Right atrium auricular region (tissue), 2 donors: ENCODE data around the gene ZFYVE28. TPM values are rescaled to one million over a fixed set of nuclear protein-coding genes. Genes with fewer than 3 reads are reported as not detected.

Source experiments
- DNase-seq: peaks from one replicate; pipeline ENCODE4 v3.0.0-alpha.2; 2019; ENCODE audit warnings: low spot score
- H3K27ac ChIP-seq, 2 donors: fragments of 200-600 bp; sonication (generic); 1 replicate in 1 of 2; 2 replicates in 1 of 2; pipeline ENCODE4 v1.5.1; 2016 to 2019
- H3K27me3 ChIP-seq, 2 donors: fragments of 200-600 bp; sonication (generic); one replicate each; pipeline versions ENCODE4 v1.5.1 to v1.6.0; 2017 to 2019
- H3K36me3 ChIP-seq: fragments of 200-600 bp; sonication (generic); one replicate; pipeline ENCODE4 v1.5.1; 2016
- H3K4me1 ChIP-seq, 2 donors: fragments of 200-600 bp; sonication (generic); one replicate each; pipeline versions ENCODE4 v1.5.1 to v1.6.0; 2017 to 2019
- H3K4me3 ChIP-seq, 2 donors: fragments of 200-600 bp; sonication (generic); 1 replicate in 1 of 2; 2 replicates in 1 of 2; pipeline ENCODE4 v1.5.1; 2017 to 2019; ENCODE audit warnings: mild to moderate bottlenecking in 1 of 2, moderate library complexity in 1 of 2
- H3K9me3 ChIP-seq, 2 donors: fragments of 200-600 bp; sonication (generic); one replicate each; pipeline ENCODE4 v1.5.1; 2019
- total RNA-seq, 2 donors: library from RNA; depleted of rRNA; stranded (reverse); fragments of >200 nt; gene quantifications; one replicate each; pipeline ENCODE4 v1.1.0, GENCODE V29; 2016
- TF ChIP-seq, protein P1 (sequence below), 2 donors: fragments of 200-600 bp; sonication (generic); IDR thresholded peaks; one replicate each; pipeline ENCODE4 v1.5.1; 2019; ENCODE audit warnings: antibody characterized with exemption in 2 of 2

Gene ZFYVE28
- total RNA-seq, 2 donors from 2014 or later: 3.4 to 6.0 TPM

DNA sequence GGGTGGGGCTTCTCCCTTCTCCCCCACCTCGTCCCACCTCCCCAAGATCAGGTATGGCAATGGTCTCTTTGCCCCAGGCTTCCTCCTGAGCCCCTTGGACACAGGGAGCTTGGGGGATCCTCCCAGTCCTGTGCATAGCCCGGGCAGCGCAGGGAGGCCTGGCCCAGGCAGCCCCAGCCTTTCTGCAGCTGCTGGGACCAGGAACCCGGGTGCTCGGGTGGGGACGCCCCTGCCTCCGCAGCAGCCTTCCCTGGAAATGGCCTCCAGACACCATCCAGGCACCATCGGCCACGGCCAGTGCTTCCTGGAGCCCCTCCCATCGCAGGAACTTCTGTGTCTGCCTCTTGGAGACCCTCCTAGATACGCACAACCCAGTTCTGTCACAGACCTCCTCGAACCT is 150.6 kb downstream of the ZFYVE28 start:
- peaks cover 0 to 51% of the 10 kb centered on the region in 2 donors for H3K4me1 ChIP-seq
- H3K4me3 ChIP-seq: no peak overlapping the region
- H3K36me3 ChIP-seq: no peaks in the 10 kb centered on the region
- TF ChIP-seq, protein P1, sequence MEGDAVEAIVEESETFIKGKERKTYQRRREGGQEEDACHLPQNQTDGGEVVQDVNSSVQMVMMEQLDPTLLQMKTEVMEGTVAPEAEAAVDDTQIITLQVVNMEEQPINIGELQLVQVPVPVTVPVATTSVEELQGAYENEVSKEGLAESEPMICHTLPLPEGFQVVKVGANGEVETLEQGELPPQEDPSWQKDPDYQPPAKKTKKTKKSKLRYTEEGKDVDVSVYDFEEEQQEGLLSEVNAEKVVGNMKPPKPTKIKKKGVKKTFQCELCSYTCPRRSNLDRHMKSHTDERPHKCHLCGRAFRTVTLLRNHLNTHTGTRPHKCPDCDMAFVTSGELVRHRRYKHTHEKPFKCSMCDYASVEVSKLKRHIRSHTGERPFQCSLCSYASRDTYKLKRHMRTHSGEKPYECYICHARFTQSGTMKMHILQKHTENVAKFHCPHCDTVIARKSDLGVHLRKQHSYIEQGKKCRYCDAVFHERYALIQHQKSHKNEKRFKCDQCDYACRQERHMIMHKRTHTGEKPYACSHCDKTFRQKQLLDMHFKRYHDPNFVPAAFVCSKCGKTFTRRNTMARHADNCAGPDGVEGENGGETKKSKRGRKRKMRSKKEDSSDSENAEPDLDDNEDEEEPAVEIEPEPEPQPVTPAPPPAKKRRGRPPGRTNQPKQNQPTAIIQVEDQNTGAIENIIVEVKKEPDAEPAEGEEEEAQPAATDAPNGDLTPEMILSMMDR (IDR thresholded peaks at IDR 0.05): no peak
- no peaks in the 10 kb centered on the region for H3K27me3 ChIP-seq
- H3K9me3 ChIP-seq: no peaks in the 10 kb centered on the region
- DNase-seq: no peak
- no peak overlapping the region for H3K27ac ChIP-seq

DNA sequence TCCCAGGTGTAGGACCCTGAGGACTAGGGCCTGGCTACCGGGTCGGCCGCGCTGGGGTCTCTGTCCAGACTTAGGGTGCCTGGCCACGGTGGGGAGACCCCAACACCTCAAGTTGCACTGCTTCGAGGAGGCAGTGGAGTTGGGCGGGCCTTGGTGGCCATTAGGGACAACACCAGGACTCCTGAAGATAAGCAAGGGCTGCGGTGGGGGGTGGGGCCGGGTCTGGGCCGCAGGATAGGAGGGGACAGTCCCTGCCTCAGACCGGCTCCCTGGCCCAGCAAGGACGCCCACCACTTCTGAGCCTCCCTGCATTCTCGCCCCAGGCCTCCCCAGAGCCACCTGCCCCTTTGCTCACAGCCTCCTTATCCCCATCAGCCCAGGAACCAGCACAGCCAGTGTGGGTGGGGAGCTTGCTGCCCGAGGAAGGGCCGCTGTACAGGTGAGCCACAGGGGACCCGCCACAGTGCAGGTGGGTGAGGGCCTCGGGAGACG is 151.1 kb downstream of the ZFYVE28 start:
- H3K27ac ChIP-seq: no peak overlapping the region

DNA sequence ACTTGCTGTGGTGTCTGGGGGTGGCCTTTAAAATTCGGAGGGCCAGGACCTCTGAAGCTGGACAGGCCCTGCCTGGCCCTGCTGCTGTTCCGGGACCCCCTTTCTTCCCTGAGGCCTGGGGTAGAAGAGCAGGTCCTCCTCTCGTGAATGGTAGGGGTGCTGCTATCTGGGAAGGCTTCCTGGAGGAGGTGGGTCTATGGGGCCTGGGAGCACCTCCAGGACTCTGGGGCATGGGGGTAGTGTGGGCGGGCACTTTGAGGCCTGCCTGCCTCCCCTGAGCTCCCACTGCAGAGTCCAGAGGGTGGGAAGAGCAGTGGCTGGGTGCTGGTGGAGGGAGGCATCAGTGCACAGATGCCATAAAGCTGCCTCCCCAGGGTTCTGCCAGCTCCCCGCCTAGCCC is 151.6 kb downstream of the ZFYVE28 start:
- Histone ChIP-seq H3K36me3 (no peaks in the 10 kb centered on the region), H3K4me3 (no peak overlapping the region), H3K27me3 (no peaks in the 10 kb centered on the region), H3K9me3 (no peaks in the 10 kb centered on the region), H3K4me1 (peaks cover 0 to 55% of the 10 kb centered on the region in 2 donors), H3K27ac (peak overlapping the region in 1 of 2 donors; percentile 10)
- TF ChIP-seq, protein P1 (IDR thresholded peaks at IDR 0.05): no peak
- DNase-seq: no peak

More for the DNA sequence above, 151.1 kb downstream of the ZFYVE28 start:
- H3K36me3 ChIP-seq: no peaks in the 10 kb centered on the region
- peaks cover 0 to 55% of the 10 kb centered on the region in 2 donors for H3K4me1 ChIP-seq
- H3K9me3 ChIP-seq: no peaks in the 10 kb centered on the region
- no peaks in the 10 kb centered on the region for H3K27me3 ChIP-seq
- no peak for DNase-seq
- H3K4me3 ChIP-seq: no peak overlapping the region
- TF ChIP-seq, protein P1 (IDR thresholded peaks at IDR 0.05): no peak

DNA sequence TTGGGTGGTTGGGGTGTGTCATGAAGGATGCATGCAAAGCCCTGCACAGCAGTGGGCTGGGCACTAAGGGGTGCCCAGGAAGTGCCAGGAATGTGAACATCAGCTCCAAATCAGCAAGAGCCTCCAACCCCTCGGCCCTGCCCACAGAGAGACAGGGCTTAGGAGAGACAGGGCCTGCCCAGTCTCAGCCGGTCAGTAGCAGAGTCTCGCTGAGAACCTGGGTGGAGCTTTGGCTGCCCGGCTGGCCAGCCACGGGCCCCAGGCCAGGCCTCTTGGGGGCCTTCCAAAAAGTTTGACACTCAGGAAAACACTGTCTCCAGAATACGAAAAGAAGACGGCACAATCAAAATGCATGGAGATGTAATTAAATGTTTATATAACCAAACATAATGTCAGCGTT is 152.3 kb downstream of the ZFYVE28 start:
- Histone ChIP-seq H3K27me3 (no peaks in the 10 kb centered on the region), H3K4me3 (no peak overlapping the region), H3K9me3 (no peaks in the 10 kb centered on the region), H3K27ac (peak overlapping the region; percentile 44 to 69), H3K36me3 (no peaks in the 10 kb centered on the region), H3K4me1 (peaks cover 0 to 55% of the 10 kb centered on the region in 2 donors)
- TF ChIP-seq, protein P1 (IDR thresholded peaks at IDR 0.05): no peak
- DNase-seq: peak; percentile 76

DNA sequence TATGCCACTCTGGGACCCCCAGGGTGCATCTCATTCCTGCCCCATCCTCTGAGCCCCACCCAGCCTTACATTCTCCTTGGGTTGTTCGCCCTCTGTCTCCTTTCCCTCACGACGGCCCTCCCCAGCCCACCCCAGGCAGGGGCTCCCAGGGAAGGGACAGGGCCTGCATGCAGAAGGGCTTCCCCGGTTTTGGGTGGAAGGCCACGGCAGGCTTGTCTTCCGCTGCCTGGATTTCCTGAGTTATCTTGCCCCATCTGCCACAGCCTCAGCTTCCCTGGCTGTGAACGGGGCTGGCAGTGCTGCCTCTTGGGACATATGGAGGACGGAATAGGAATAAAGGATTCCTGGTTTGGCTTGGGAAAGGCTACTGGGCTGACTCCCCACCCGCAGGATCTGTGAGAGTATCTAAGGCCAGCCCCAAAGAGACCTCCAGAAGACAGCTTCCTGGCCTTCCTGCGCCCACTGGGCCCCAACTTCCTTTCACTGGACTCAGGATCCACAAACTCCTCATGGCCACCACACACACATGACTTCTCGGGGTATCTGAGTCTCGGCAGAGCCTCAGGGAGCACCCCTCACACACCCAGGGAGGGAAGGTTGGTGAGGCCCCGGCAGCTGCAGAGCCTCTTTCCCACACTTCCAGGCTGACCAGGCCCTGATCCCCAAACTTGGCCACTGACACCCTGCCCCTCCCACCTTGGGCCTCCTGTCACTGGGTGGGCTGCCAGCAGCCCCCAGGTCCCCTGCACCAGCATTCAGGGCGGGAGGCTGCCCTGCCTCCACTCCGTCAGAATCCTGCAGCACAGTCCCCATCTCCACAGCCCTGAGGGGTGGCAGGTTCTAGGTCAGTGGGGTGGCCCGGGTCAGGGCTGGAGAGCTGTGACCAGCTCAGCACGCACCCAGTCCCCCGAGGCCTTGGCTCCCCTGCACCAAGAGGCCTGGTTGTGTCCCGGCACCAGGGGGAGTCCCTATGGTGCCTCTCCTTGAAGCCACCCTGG is 153.0 kb downstream of the ZFYVE28 start:
- Histone ChIP-seq H3K9me3 (no peaks in the 10 kb centered on the region), H3K4me1 (peaks cover 0 to 59% of the 10 kb centered on the region in 2 donors), H3K36me3 (no peaks in the 10 kb centered on the region), H3K27me3 (no peaks in the 10 kb centered on the region), H3K27ac (peak overlapping the region; percentile 44 to 69), H3K4me3 (no peak overlapping the region)
- DNase-seq: no peak
- TF ChIP-seq, protein P1 (IDR thresholded peaks at IDR 0.05): no peak
